Activated T-helper 17 cell treated with anti-CD3 and anti-CD28 coated beads, Interleukin-2, amount 50 U/mL, for 72 hours (primary cell): ENCODE measurements around the gene MICU1. TPM values are rescaled to one million over a fixed set of nuclear protein-coding genes. Genes with fewer than 3 reads are reported as not detected.
"Not testable (repeated sequence)": the region's sequence is repeated elsewhere in the genome, so short reads cannot be mapped to it uniquely, and the experiment has no call there.

Experiments used
- ATAC-seq: fragments of 150-1000 bp; cut with Tn5 transposase; replicated peaks from 2 replicates; pipeline ENCODE4 v1.10.0; 2021; ENCODE audit warnings: mild to moderate bottlenecking, moderate library complexity
- H3K27ac Mint-ChIP-seq: one replicate; pipeline ENCODE4 v1.8.0; 2022; ENCODE audit warnings: mixed read lengths
- H3K27me3 Mint-ChIP-seq: one replicate; pipeline ENCODE4 v1.8.0; 2022; ENCODE audit warnings: mixed read lengths
- H3K36me3 Mint-ChIP-seq: one replicate; pipeline ENCODE4 v1.8.0; 2022; ENCODE audit warnings: low read depth, mild to moderate bottlenecking, mixed read lengths
- H3K4me1 Mint-ChIP-seq: one replicate; pipeline ENCODE4 v1.8.0; 2022; ENCODE audit warnings: mixed read lengths
- H3K4me3 Mint-ChIP-seq: one replicate; pipeline ENCODE4 v1.8.0; 2022; ENCODE audit warnings: mild to moderate bottlenecking, mixed read lengths
- H3K9me3 Mint-ChIP-seq: one replicate; pipeline ENCODE4 v1.8.0; 2022; ENCODE audit warnings: mixed read lengths
- total RNA-seq, 2 donors: library from RNA; stranded (reverse); gene quantifications; one replicate each; pipeline ENCODE4 v1.2.3, GENCODE V29; 2022

The MICU1 gene
- total RNA-seq, 2 donors from 2014 or later: 31.4 to 36.6 TPM

- H3K36me3 Mint-ChIP-seq: peaks cover 7% of the 10 kb centered on the region
- H3K4me1 Mint-ChIP-seq: no peaks in the 10 kb centered on the region
- H3K27me3 Mint-ChIP-seq: no peaks in the 10 kb centered on the region
- H3K4me3 Mint-ChIP-seq: no peak overlapping the region
- no peak for ATAC-seq
- no peaks in the 10 kb centered on the region for H3K9me3 Mint-ChIP-seq
- no peak overlapping the region for H3K27ac Mint-ChIP-seq
These were observed 175.9 kb downstream of the MICU1 start for GRCh38 chr10:72449941-72450441.

DNA sequence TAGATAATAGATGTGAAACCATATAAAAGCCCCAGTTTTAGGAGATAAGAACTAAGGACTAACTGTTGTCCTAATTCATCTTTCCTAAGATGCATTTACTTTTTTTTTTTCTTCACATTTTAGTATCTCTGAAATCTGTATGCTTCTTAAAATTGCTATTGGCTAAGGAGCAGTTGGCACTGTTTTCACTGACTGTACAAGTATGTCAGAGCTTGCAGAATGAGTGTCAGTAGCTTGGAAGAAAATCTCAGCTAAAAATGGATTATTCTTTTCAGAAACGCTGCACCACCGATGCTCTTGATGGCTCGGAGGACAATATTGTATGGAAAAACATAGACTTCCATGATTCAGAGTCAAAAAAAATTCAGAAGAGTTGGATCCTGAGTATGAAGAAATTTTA is 180.0 kb downstream of the MICU1 start:
- no peaks in the 10 kb centered on the region for H3K9me3 Mint-ChIP-seq
- H3K27ac Mint-ChIP-seq: no peak overlapping the region
- no peaks in the 10 kb centered on the region for H3K27me3 Mint-ChIP-seq
- ATAC-seq: no peak
- no peak overlapping the region for H3K4me3 Mint-ChIP-seq
- no peaks in the 10 kb centered on the region for H3K4me1 Mint-ChIP-seq
- H3K36me3 Mint-ChIP-seq: peaks cover 11% of the 10 kb centered on the region

GRCh38 chr10:72442969-72443368 is 182.9 kb downstream of the MICU1 start:
- not testable (repeated sequence) for ATAC-seq, H3K27me3 Mint-ChIP-seq, H3K4me1 Mint-ChIP-seq, H3K27ac Mint-ChIP-seq, H3K4me3 Mint-ChIP-seq, H3K9me3 Mint-ChIP-seq
- peaks cover 11% of the 10 kb centered on the region for H3K36me3 Mint-ChIP-seq

- ATAC-seq: no peak
- no peak overlapping the region for H3K4me3 Mint-ChIP-seq
- H3K27ac Mint-ChIP-seq: no peak overlapping the region
- no peaks in the 10 kb centered on the region for H3K27me3 Mint-ChIP-seq
- H3K36me3 Mint-ChIP-seq: no peaks in the 10 kb centered on the region
- no peaks in the 10 kb centered on the region for H3K4me1 Mint-ChIP-seq
- H3K9me3 Mint-ChIP-seq: no peaks in the 10 kb centered on the region
These were observed 190.3 kb downstream of the MICU1 start for GRCh38 chr10:72435570-72435969.

GRCh38 chr10:72430936-72431335 is 194.9 kb downstream of the MICU1 start:
- not testable (repeated sequence) for H3K27me3 Mint-ChIP-seq, H3K9me3 Mint-ChIP-seq, H3K36me3 Mint-ChIP-seq

GRCh38 chr10:72429931-72430330 is 195.9 kb downstream of the MICU1 start:
- no peak for ATAC-seq
- Mint-ChIP-seq H3K9me3 (no peaks in the 10 kb centered on the region), H3K4me1 (no peaks in the 10 kb centered on the region), H3K27ac (no peak overlapping the region), H3K27me3 (no peaks in the 10 kb centered on the region), H3K4me3 (no peak overlapping the region), H3K36me3 (no peaks in the 10 kb centered on the region)

More at GRCh38 chr10:72430936-72431335, 194.9 kb downstream of the MICU1 start:
- H3K4me3 Mint-ChIP-seq, ATAC-seq, H3K4me1 Mint-ChIP-seq, H3K27ac Mint-ChIP-seq: not testable (repeated sequence)

DNA sequence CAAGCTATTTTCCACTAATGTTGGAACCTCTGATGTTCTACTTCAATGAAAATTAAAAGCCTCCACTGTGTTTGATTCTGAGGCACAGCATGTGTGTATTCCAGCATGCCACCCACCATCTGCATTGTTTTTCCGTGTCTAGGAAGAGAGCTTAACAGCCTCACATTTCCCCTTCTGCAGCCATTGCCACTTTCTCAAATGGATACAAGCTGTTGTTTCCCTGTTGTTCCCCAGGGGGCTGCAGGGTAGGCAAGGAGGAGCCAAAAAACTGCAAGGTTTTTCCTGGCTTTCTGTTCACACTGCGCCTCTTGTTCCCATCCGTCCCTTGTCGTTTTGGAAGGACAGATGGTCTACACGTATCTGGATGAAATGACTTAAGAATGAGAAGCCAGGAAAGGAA is 198.9 kb downstream of the MICU1 start:
- Mint-ChIP-seq H3K27me3 (no peaks in the 10 kb centered on the region), H3K9me3 (no peaks in the 10 kb centered on the region), H3K4me3 (no peak overlapping the region), H3K27ac (no peak overlapping the region), H3K36me3 (peaks cover 16% of the 10 kb centered on the region), H3K4me1 (no peaks in the 10 kb centered on the region)
- no peak for ATAC-seq

DNA sequence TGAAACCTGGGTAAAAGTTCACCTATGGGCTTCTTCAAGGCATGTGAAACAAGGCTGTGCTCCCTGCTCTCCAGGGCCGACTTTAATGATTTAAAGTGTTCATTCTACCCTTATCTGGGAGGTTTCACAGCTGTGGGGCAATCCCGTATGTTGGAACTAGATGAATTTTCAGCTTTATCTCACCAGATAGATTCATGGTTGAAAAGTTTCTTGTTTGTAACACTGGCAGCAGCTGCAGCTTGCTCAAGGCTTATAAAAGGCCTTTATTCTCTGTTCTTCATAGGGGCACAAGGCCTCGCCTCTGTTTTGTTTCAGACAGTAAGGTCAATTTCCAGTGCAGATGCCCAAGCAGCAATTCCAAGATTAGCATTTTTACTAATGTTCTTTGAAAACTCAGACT is 200.7 kb downstream of the MICU1 start:
- Mint-ChIP-seq H3K27ac (no peak overlapping the region), H3K4me1 (peaks cover 3% of the 10 kb centered on the region), H3K36me3 (peaks cover 30% of the 10 kb centered on the region), H3K27me3 (no peaks in the 10 kb centered on the region), H3K4me3 (no peak overlapping the region), H3K9me3 (peaks cover 3% of the 10 kb centered on the region)
- ATAC-seq: no peak

DNA sequence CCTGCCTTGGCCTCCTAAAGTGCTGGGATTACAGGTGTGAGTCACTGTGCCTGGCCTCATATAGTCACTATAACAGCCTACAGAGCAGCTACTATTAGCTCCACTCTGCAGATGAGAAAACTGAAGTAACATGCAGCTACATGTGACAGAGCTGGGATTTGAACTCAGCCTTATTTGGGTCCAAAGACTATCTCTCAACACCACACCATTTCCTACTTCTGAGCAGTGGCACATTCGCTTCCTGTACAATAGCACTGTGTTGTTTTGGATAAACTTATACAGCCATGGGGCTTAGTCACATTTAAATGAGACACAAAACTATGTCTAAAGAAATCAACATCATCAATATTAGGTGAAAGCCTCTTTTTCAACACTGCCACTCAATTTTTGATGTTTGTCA is 201.3 kb downstream of the MICU1 start:
- Mint-ChIP-seq H3K36me3 (peaks cover 30% of the 10 kb centered on the region), H3K27me3 (no peaks in the 10 kb centered on the region), H3K4me1 (peaks cover 3% of the 10 kb centered on the region), H3K4me3 (no peak overlapping the region), H3K9me3 (peaks cover 3% of the 10 kb centered on the region), H3K27ac (no peak overlapping the region)
- ATAC-seq: no peak

GRCh38 chr10:72423426-72423825 is 202.5 kb downstream of the MICU1 start:
- H3K9me3 Mint-ChIP-seq: peaks cover 3% of the 10 kb centered on the region
- peaks cover 3% of the 10 kb centered on the region for H3K4me1 Mint-ChIP-seq
- no peak for ATAC-seq
- no peak overlapping the region for H3K27ac Mint-ChIP-seq
- H3K27me3 Mint-ChIP-seq: no peaks in the 10 kb centered on the region
- H3K36me3 Mint-ChIP-seq: peaks cover 30% of the 10 kb centered on the region
- no peak overlapping the region for H3K4me3 Mint-ChIP-seq

GRCh38 chr10:72421885-72422540 is 203.9 kb downstream of the MICU1 start:
- Mint-ChIP-seq H3K27me3 (no peaks in the 10 kb centered on the region), H3K4me1 (peaks cover 3% of the 10 kb centered on the region), H3K36me3 (peaks cover 30% of the 10 kb centered on the region), H3K4me3 (no peak overlapping the region), H3K27ac (no peak overlapping the region), H3K9me3 (peaks cover 3% of the 10 kb centered on the region)
- ATAC-seq: no peak

GRCh38 chr10:72419241-72419640 is 206.6 kb downstream of the MICU1 start:
- H3K27me3 Mint-ChIP-seq: no peaks in the 10 kb centered on the region
- ATAC-seq: no peak
- peaks cover 3% of the 10 kb centered on the region for H3K4me1 Mint-ChIP-seq
- no peak overlapping the region for H3K27ac Mint-ChIP-seq
- peaks cover 30% of the 10 kb centered on the region for H3K36me3 Mint-ChIP-seq
- no peak overlapping the region for H3K4me3 Mint-ChIP-seq
- H3K9me3 Mint-ChIP-seq: peaks cover 3% of the 10 kb centered on the region

DNA sequence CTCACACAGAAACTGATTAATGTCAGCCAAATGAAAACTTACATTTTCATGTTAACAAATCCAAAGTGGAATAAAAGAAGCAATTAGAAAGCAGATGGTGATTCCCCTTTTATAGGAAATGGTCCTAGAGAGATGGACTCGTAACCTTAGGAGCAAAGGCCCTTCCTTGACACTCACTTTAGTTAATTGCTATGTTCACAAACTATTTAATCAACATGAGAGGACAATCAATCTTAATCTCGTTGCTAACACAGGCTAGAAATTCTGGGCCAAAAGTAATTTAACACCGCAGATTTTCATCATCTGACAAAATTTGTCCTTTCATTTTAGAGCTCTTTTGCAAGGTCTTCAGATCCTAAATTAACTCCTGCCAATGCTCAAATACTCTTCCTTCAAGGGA is 207.2 kb downstream of the MICU1 start:
- H3K36me3 Mint-ChIP-seq: peaks cover 30% of the 10 kb centered on the region
- H3K4me3 Mint-ChIP-seq: no peak overlapping the region
- no peak for ATAC-seq
- no peak overlapping the region for H3K27ac Mint-ChIP-seq
- H3K9me3 Mint-ChIP-seq: peaks cover 3% of the 10 kb centered on the region
- H3K4me1 Mint-ChIP-seq: peaks cover 3% of the 10 kb centered on the region
- no peaks in the 10 kb centered on the region for H3K27me3 Mint-ChIP-seq

DNA sequence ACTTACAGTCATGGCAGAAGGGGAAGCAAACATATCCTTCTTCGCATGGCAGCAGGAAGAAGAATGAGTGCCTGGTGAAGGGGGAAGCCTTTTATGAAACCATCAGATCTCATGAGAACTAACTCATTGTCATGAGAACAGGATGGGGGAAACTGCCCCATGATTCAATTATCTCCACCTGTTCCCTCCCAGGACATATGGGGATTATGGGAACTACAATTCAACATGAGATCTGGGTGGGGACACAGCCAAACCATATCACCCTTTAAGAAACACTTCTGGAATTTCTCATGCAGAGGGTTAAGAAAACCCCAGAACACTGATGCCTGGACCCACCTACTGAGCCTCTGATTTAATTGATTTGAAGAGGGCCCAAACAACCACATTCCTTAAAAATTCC is 207.9 kb downstream of the MICU1 start:
- Mint-ChIP-seq H3K4me3 (no peak overlapping the region), H3K4me1 (peaks cover 3% of the 10 kb centered on the region), H3K36me3 (peaks cover 24% of the 10 kb centered on the region), H3K27me3 (no peaks in the 10 kb centered on the region), H3K27ac (no peak overlapping the region), H3K9me3 (peaks cover 3% of the 10 kb centered on the region)
- ATAC-seq: no peak

DNA sequence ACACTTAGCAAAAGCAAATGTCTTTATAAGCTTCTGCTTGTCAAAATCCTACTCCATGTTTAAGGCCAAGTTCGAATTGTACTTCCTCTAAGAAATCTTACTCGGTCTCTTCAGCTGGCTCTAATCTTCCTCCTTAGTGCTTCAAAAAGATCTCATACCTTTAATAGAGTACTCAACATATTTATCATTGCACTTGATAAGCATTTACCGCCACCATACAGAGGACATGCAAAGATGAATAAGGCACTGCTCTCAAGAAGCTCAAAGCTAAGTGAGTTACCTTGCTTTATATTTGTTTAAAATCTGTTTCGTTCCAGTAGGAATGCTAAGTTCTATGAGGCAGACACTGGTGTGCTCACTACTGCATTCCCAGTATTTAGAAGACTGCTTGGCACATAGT is 209.2 kb downstream of the MICU1 start:
- peaks cover 2% of the 10 kb centered on the region for H3K9me3 Mint-ChIP-seq
- no peak for ATAC-seq
- no peak overlapping the region for H3K4me3 Mint-ChIP-seq
- peaks cover 2% of the 10 kb centered on the region for H3K4me1 Mint-ChIP-seq
- H3K27ac Mint-ChIP-seq: no peak overlapping the region
- H3K27me3 Mint-ChIP-seq: no peaks in the 10 kb centered on the region
- H3K36me3 Mint-ChIP-seq: peaks cover 11% of the 10 kb centered on the region

GRCh38 chr10:72414642-72415041 is 211.2 kb downstream of the MICU1 start:
- H3K27me3 Mint-ChIP-seq: no peaks in the 10 kb centered on the region
- ATAC-seq: no peak
- no peaks in the 10 kb centered on the region for H3K4me1 Mint-ChIP-seq
- no peak overlapping the region for H3K4me3 Mint-ChIP-seq
- peaks cover 3% of the 10 kb centered on the region for H3K9me3 Mint-ChIP-seq
- peaks cover 5% of the 10 kb centered on the region for H3K36me3 Mint-ChIP-seq
- H3K27ac Mint-ChIP-seq: no peak overlapping the region
